HepG2 (cell line): ENCODE measurements around the gene DOCK10. TPM values are rescaled to one million over a fixed set of nuclear protein-coding genes. Genes with fewer than 3 reads are reported as not detected.

Experiments
- ATAC-seq: fragments of 200-7000 bp; cut with Tn5 transposase; 3 replicates; pipeline ENCODE4 v1.9.1; 2020; ENCODE audit warnings: mild to moderate bottlenecking, moderate library complexity
- BruUV-seq: library from RNA; stranded (reverse); fragments of 400-500 nt; replicated peaks from 2 replicates; lab custom pipeline; 2021; lab: Mats Ljungman, UMichigan
- CTCF ChIA-PET: fragments of 300-600 bp; formaldehyde crosslinking; extraction: SDS; loops from one replicate; lab custom pipeline; 2021; ENCODE audit warnings: low total read pairs, inconsistent platforms, low intra/inter-chr PET ratio; lab: Yijun Ruan, JAX
- POLR2A ChIA-PET: fragments of 350-600 bp; sonication (Branson Sonifier 250); formaldehyde crosslinking; loops from one replicate; lab custom pipeline; 2020; ENCODE audit warnings: antibody characterized with exemption, inconsistent platforms; lab: Yijun Ruan, JAX
- DNase-seq: peaks from one replicate; pipeline ENCODE4 v3.0.0-alpha.2; 2015; ENCODE audit warnings: low spot score
- FAIRE-seq: peaks from 3 replicates; lab custom pipeline; 2011; peaks lifted over from hg19 to GRCh38; lab: Jason Lieb, UNC
- H2AFZ ChIP-seq: one replicate; pipeline ENCODE4 v1.6.1; 2011; ENCODE audit warnings: low read length, inconsistent platforms
- H3K27ac ChIP-seq: fragments of 300-600 bp; 3 replicates; pipeline ENCODE4 v1.8.0; 2011; ENCODE audit warnings: mixed run types, mild to moderate bottlenecking, mixed read lengths, low read length, inconsistent platforms; ENCODE audit not compliant: insufficient read depth; ENCODE audit errors: extremely low read length
- H3K27me3 ChIP-seq, 2 experiments: fragments of 200-600 bp in 1 of 2; 2 replicates in 1 of 2; 3 replicates in 1 of 2; pipeline versions ENCODE4 v1.6.0 to v1.8.0; 2011; ENCODE audit warnings: low read length in 2 of 2, mild to moderate bottlenecking in 2 of 2, moderate library complexity in 2 of 2, inconsistent platforms in 1 of 2; ENCODE audit not compliant: insufficient read depth in 2 of 2, control insufficient read depth in 1 of 2
- H3K36me3 ChIP-seq, 2 experiments: fragments of 200-600 bp in 1 of 2; replicated peaks in 1 of 2; 2 replicates in 1 of 2; 3 replicates in 1 of 2; pipeline versions ENCODE4 v1.5.1 to v1.8.0; 2011; ENCODE audit warnings: low read length in 2 of 2, inconsistent platforms in 1 of 2; ENCODE audit not compliant: insufficient read depth in 2 of 2, control insufficient read depth in 1 of 2
- H3K4me1 ChIP-seq: 2 replicates; pipeline ENCODE4 v1.5.1; 2012; ENCODE audit warnings: low read length, inconsistent platforms; ENCODE audit not compliant: insufficient read depth
- H3K4me2 ChIP-seq: 2 replicates; pipeline ENCODE4 v1.6.0; 2011; ENCODE audit warnings: low read depth, low read length, inconsistent platforms
- H3K4me3 ChIP-seq, 3 experiments: fragments of 200-600 bp in 1 of 3; sonication (generic), shearing (Covaris generic) in 1 of 3; replicated peaks in 1 of 3; 2 replicates each; pipeline ENCODE4 v1.5.1; 2011 to 2016; ENCODE audit warnings: low read length in 3 of 3, inconsistent platforms in 2 of 3, low read depth in 2 of 3, mild to moderate bottlenecking in 2 of 3, control low read depth in 1 of 3, mixed read lengths in 1 of 3; ENCODE audit not compliant: insufficient read depth in 1 of 3
- H3K79me2 ChIP-seq: one replicate; pipeline ENCODE4 v1.6.1; 2011; ENCODE audit warnings: low read length, inconsistent platforms; ENCODE audit not compliant: insufficient read depth
- H3K9ac ChIP-seq: 2 replicates; pipeline ENCODE4 v1.6.0; 2011; ENCODE audit warnings: mild to moderate bottlenecking, low read depth, low read length, inconsistent platforms; ENCODE audit not compliant: insufficient read depth
- H3K9me3 ChIP-seq: 2 replicates; pipeline ENCODE4 v1.5.1; 2012; ENCODE audit warnings: mild to moderate bottlenecking, low read length
- H4K20me1 ChIP-seq: 2 replicates; pipeline ENCODE4 v1.6.0; 2011; ENCODE audit warnings: inconsistent platforms, mild to moderate bottlenecking, low read length, moderate library complexity; ENCODE audit not compliant: insufficient read depth
- NBN ChIP-seq: fragments of 450-650 bp; conservative IDR thresholded peaks from 2 replicates; pipeline ENCODE4 v1.6.1; 2017
- PBX3 ChIP-seq: sonication (generic); formaldehyde crosslinking; IDR thresholded peaks from 2 replicates; pipeline ENCODE4 v1.8.1; 2023; ENCODE audit warnings: missing genetic modification reagents, inconsistent platforms, borderline replicate concordance
- THYN1 ChIP-seq: sonication (generic); formaldehyde crosslinking; IDR thresholded peaks from 2 replicates; pipeline ENCODE4 v1.8.1; 2023; ENCODE audit warnings: low read depth, mild to moderate bottlenecking, moderate library complexity, missing genetic modification reagents, borderline replicate concordance
- WGBS: methylation state at CpG from one replicate; pipeline ENCODE4 v1.1.6; 2017; ENCODE audit warnings: low lambda C conversion rate; 5-methylcytosine and 5-hydroxymethylcytosine counted together
- in situ Hi-C: cut with HindIII; loops from 2 replicates; pipeline ENCODE4 v1.10.0; 2017; ENCODE audit warnings: low pct_unique_long_range_greater_than_20kb; ENCODE audit not compliant: extremely low pct_ligation_motif_present
- intact Hi-C: fragments of 100-400 bp; cut with micrococcal nuclease; formaldehyde crosslinking; loops from one replicate; pipeline ENCODE4 v1.10.0; 2022; ENCODE audit not compliant: unreplicated experiment
- polyA plus RNA-seq, 8 experiments: library from polyadenylated mRNA; depleted of rRNA in 3 of 8; stranded (reverse) in 7 of 8; unstranded in 1 of 8; fragments of >200 nt; fragmentation: Illumina TruSeq in 4 of 8; extraction: Trizol in 4 of 8; gene quantifications; 2 replicates each; pipeline versions ENCODE4 v1.2.1 to v1.2.3, GENCODE V29; 2011 to 2016; ENCODE audit warnings: low read depth in 4 of 8, missing spikeins in 1 of 8, mixed read lengths in 1 of 8; ENCODE audit not compliant: insufficient read depth in 1 of 8
- total RNA-seq, 5 experiments: library from RNA; depleted of rRNA; stranded (reverse); fragments of >200 nt; fragmentation: Illumina TruSeq; extraction: Trizol; gene quantifications; 2 replicates each; pipeline ENCODE4 v1.2.3, GENCODE V29; 2016; ENCODE audit warnings: low read depth in 1 of 5

Gene DOCK10
- total and polyA plus RNA-seq, 2 of the 13 experiments (the other 11 are each of a cell fraction or from before 2014, with no cell fraction given) = not detected

- ATAC-seq (no peak), FAIRE-seq (no peak), DNase-seq (no peak)
- Histone ChIP-seq H3K4me1 (no peaks in the 10 kb centered on the region), H3K4me3 (no peak overlapping the region), H4K20me1 (no peaks in the 10 kb centered on the region), H3K27ac (no peak overlapping the region), H3K36me3 (no peaks in the 10 kb centered on the region), H3K4me2 (no peak overlapping the region), H3K79me2 (no peaks in the 10 kb centered on the region), H3K27me3 (no peaks in the 10 kb centered on the region), H2AFZ (no peak overlapping the region), H3K9me3 (no peaks in the 10 kb centered on the region), H3K9ac (no peak overlapping the region)
- in situ Hi-C loops = no loop called here
- intact Hi-C loops = no loop called here
- POLR2A ChIA-PET = no interaction called here
- 6% methylated on average over 6 of the region's 6 CpGs for WGBS
- TF ChIP-seq THYN1 (CRISPR knock-in tag) (no peak), NBN (no peak)
- no TSS peak for BruUV-seq
- CTCF ChIA-PET = no interaction called here
Measured at GRCh38 chr2:224835405-224835804, 206.9 kb downstream of the DOCK10 start.

- no peak overlapping the region for H3K4me3 ChIP-seq
- ChIA-PET CTCF (no interaction called here), POLR2A (no interaction called here)
- no peak overlapping the region for H2AFZ ChIP-seq
- H3K36me3 ChIP-seq = no peaks in the 10 kb centered on the region
- FAIRE-seq = no peak
- no peak overlapping the region for H3K4me2 ChIP-seq
- H3K4me1 ChIP-seq = no peaks in the 10 kb centered on the region
- H3K79me2 ChIP-seq = no peaks in the 10 kb centered on the region
- no peak overlapping the region for H3K9ac ChIP-seq
- in situ Hi-C loops = no loop called here
- no peak for TF ChIP-seq PBX3 (CRISPR knock-in tag)
- TF ChIP-seq, all 625 proteins: peak for 0
- H4K20me1 ChIP-seq = no peaks in the 10 kb centered on the region
- intact Hi-C loops = no loop called here
- 13% methylated on average over 2 of the region's 2 CpGs for WGBS
- no peak overlapping the region for H3K27ac ChIP-seq
- BruUV-seq = no TSS peak
- no peaks in the 10 kb centered on the region for H3K9me3 ChIP-seq
- ATAC-seq (no peak), DNase-seq (no peak)
- H3K27me3 ChIP-seq = no peaks in the 10 kb centered on the region
Measured at GRCh38 chr2:224833986-224834385, 208.3 kb downstream of the DOCK10 start.
